Measurements from ENCODE around the gene MKNK1. TPM values are rescaled to one million over a fixed set of nuclear protein-coding genes. Genes with fewer than 3 reads are reported as not detected.
A peak's percentile ranks its signal among the peaks of the same experiment; 100 is the strongest.

Gene MKNK1
- total and polyA plus RNA-seq, 2 of the 8 experiments (the other 6 are each of a cell fraction or from before 2014, with no cell fraction given), result 13.9 to 21.5 TPM

GRCh38 chr1:46532498-46533178 lies 71.4 kb downstream of the MKNK1 start:
- no peak for FAIRE-seq
- CTCF ChIA-PET (ENCODE audit: partially characterized antibody), result interaction anchor here (0.6 to 25.0 kb wide), 23 partner anchors 13 to 192 kb away, joined by 3 to 1068 read pairs (median 4); partner anchors contain the start of genes DMBX1 and KNCN
- peak in 1 of 2 experiments; percentile 87 for DNase-seq (ENCODE audit: low read depth in 1 of 2, low spot score in 2 of 2)
- TF ChIP-seq SRF (IDR thresholded peaks at IDR 0.05; ENCODE audit: low read depth, low read length) (no peak), MAX (IDR thresholded peaks at IDR 0.05) (no peak), JUND (IDR thresholded peaks at IDR 0.05; ENCODE audit: low read length) (no peak), NANOG (IDR thresholded peaks at IDR 0.05; ENCODE audit: insufficient read depth, low read depth, low read length, poor library complexity, severe bottlenecking) (no peak), RFX5 (IDR thresholded peaks at IDR 0.05; ENCODE audit: borderline replicate concordance, low read depth, low read length) (no peak), CTCF (IDR thresholded peaks at IDR 0.05; ENCODE audit: control extremely low read depth in 1 of 3, insufficient read depth in 1 of 3, low read depth in 1 of 3, low read length in 3 of 3) (peak in 2 of 3 experiments; percentile 61 to 77; a peak in 3 of 4 replicates), MAFK (IDR thresholded peaks at IDR 0.05; ENCODE audit: low read depth, low read length) (no peak), EZH2 (IDR thresholded peaks at IDR 0.05; ENCODE audit: low read depth, low read length, severe bottlenecking) (peak; percentile 11), SP1 (IDR thresholded peaks at IDR 0.05; ENCODE audit: low read depth, low read length) (no peak)

More at GRCh38 chr1:46532498-46533178, 71.4 kb downstream of the MKNK1 start:
- Histone ChIP-seq H4K8ac (ENCODE audit: extremely low read depth, insufficient read depth, low read length) (no peak overlapping the region; the same call in 1 of the 2 replicates), H3K23me2 (ENCODE audit: low read depth, low read length) (peaks cover 7% of the 10 kb centered on the region; the same call in 1 of the 2 replicates), H4K91ac (replicated peaks; ENCODE audit: insufficient read length, low read length) (no peak overlapping the region), H3K4me2 (ENCODE audit: insufficient read depth in 1 of 2, low read depth in 2 of 2, low read length in 2 of 2) (peak overlapping the region; percentile 55 to 77), H3K56ac (replicated peaks; ENCODE audit: insufficient read length, low read depth, low read length) (no peak overlapping the region), H2BK12ac (ENCODE audit: low read depth, low read length) (no peak overlapping the region), H3K9me3 (ENCODE audit: insufficient read depth in 2 of 2, low read depth in 1 of 2, low read length in 1 of 2) (no peaks in the 10 kb centered on the region), H3K23ac (ENCODE audit: insufficient read length) (no peak overlapping the region), H3K79me2 (ENCODE audit: control insufficient read depth in 1 of 2, insufficient read depth in 2 of 2, low read length in 2 of 2) (no peaks in the 10 kb centered on the region), H2BK20ac (ENCODE audit: low read length) (no peak overlapping the region), H2BK120ac (replicated peaks; ENCODE audit: low read depth, low read length) (no peak overlapping the region), H4K20me1 (replicated peaks in 1 of 2; ENCODE audit: control insufficient read depth in 1 of 2, insufficient read depth in 2 of 2, low read length in 2 of 2) (peaks cover 1% of the 10 kb centered on the region in 2 experiments), H3K4me3 (ENCODE audit: extremely low read depth in 1 of 4, insufficient read depth in 2 of 4, low read depth in 3 of 4, low read length in 4 of 4) (peak overlapping the region in 3 of 4 experiments; percentile 16 to 52 (median 30); a peak in 3 of 8 replicates), H3K9ac (replicated peaks in 1 of 4; ENCODE audit: extremely low read depth in 1 of 4, low read depth in 3 of 4, low read length in 3 of 4) (no peak overlapping the region), H3K18ac (ENCODE audit: extremely low read depth, low read length) (no peak overlapping the region), H3K27ac (ENCODE audit: low read depth, low read length) (no peak overlapping the region), H2AK5ac (ENCODE audit: low read depth, low read length) (no peak overlapping the region), H3K4ac (replicated peaks; ENCODE audit: insufficient read length, low read depth, low read length) (no peak overlapping the region), H2AFZ (ENCODE audit: low read length) (no peak overlapping the region), H3K14ac (ENCODE audit: insufficient read length) (no peak overlapping the region), H2BK15ac (ENCODE audit: low read length) (no peak overlapping the region), H4K5ac (ENCODE audit: insufficient read length, low read depth, low read length) (no peak overlapping the region), H2BK5ac (ENCODE audit: low read depth, low read length) (no peak overlapping the region), H3K4me1 (replicated peaks in 1 of 4; ENCODE audit: control insufficient read depth in 3 of 4, insufficient read depth in 4 of 4, low read length in 3 of 4) (peaks cover 0 to 2% (median under 1%) of the 10 kb centered on the region in 4 experiments; a peak in 4 of 7 replicates), H3K27me3 (replicated peaks in 1 of 4; ENCODE audit: control insufficient read depth in 3 of 4, extremely low read depth in 1 of 4, insufficient read depth in 3 of 4, low read length in 3 of 4) (peaks cover 27 to 77% (median 62%) of the 10 kb centered on the region in 4 experiments), H3K36me3 (ENCODE audit: control insufficient read depth in 2 of 4, insufficient read depth in 4 of 4, low read length in 3 of 4) (no peaks in the 10 kb centered on the region), H3K79me1 (ENCODE audit: low read depth, low read length) (no peaks in the 10 kb centered on the region)
- POLR2A ChIA-PET (ENCODE audit: partially characterized antibody), result interaction anchor here (0.9 to 1.5 kb wide), 4 partner anchors 11 to 85 kb away, joined by 3 to 7 read pairs (median 4); no protein-coding TSS in a partner anchor
- WGBS, 2 experiments (ENCODE audit: extremely low coverage in 1 of 2, insufficient coverage in 1 of 2, insufficient read length in 1 of 2, insufficient replicate concordance in 2 of 2, low coverage in 1 of 2, low lambda C conversion rate in 2 of 2, missing lambda C conversion rate in 1 of 2), result 0% methylated on average over 11 of the region's 31 CpGs; no CpG with 5 or more reads in 1 of the 2 experiments

All from H1 (cell line).